Gastroesophageal sphincter (tissue), 3 donors: Measurements from ENCODE around the gene FPR1.

Source experiments
- POLR2A ChIP-seq, 2 donors: fragments of 450-650 bp; IDR thresholded peaks; one replicate each; pipeline ENCODE4 v1.6.1; 2017; ENCODE audit warnings: antibody characterized with exemption in 2 of 2, mild to moderate bottlenecking in 2 of 2, moderate library complexity in 1 of 2
- POLR2AphosphoS5 ChIP-seq: sonication (generic); formaldehyde crosslinking; IDR thresholded peaks from one replicate; pipeline ENCODE4 v1.6.1; 2017; ENCODE audit warnings: antibody characterized with exemption
- TF ChIP-seq, protein P1 (sequence below), 4 experiments: fragments of 200-600 bp in 2 of 4; fragments of 450-650 bp in 2 of 4; sonication (generic) in 1 of 4; IDR thresholded peaks; one replicate each; pipeline ENCODE4 v1.5.1; 2017 to 2019; ENCODE audit warnings: antibody characterized with exemption in 4 of 4, mild to moderate bottlenecking in 2 of 4, moderate library complexity in 2 of 4

DNA sequence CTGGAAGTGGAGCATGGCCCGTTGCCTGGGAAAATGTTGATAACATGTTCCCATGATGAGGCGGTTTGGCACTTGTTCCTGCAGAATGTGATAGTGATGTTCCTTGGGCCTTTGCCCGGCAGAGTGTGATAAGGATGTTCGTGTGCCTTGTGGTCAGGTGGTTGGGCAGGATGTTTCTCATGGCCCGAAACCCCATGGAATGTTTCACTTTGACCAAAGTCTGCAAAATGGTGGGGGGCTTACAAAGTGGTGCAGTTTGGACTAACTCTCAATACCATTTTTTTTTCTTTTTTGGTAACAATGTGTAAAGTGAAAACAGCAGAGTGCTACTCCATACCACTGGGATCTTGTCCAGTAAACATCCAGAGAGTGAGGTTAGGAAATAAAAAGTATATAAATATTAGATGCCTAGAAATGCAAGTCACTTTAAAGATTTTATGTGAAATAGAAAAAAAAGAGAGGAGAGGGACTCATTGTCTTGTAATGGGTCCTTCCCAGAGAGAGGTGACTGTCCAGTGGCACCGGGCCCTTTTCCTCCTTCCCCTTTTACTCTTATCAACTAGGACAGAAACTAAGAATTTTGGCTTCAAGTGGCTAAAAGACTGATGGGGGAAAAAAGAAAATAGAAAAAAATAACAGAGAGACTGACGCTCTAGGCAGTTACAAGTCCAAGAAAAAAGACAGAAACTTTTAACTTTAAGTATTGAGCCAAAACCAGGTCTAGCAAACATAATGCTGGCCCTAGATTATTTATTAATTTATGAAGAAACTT lies 49.0 kb upstream of the FPR1 start:
- TF ChIP-seq, protein P1, sequence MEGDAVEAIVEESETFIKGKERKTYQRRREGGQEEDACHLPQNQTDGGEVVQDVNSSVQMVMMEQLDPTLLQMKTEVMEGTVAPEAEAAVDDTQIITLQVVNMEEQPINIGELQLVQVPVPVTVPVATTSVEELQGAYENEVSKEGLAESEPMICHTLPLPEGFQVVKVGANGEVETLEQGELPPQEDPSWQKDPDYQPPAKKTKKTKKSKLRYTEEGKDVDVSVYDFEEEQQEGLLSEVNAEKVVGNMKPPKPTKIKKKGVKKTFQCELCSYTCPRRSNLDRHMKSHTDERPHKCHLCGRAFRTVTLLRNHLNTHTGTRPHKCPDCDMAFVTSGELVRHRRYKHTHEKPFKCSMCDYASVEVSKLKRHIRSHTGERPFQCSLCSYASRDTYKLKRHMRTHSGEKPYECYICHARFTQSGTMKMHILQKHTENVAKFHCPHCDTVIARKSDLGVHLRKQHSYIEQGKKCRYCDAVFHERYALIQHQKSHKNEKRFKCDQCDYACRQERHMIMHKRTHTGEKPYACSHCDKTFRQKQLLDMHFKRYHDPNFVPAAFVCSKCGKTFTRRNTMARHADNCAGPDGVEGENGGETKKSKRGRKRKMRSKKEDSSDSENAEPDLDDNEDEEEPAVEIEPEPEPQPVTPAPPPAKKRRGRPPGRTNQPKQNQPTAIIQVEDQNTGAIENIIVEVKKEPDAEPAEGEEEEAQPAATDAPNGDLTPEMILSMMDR (IDR thresholded peaks at IDR 0.05) = no peak
- TF ChIP-seq POLR2A (IDR thresholded peaks at IDR 0.05) (no peak), POLR2AphosphoS5 (no peak)
